DOHH2 (cell line): ENCODE measurements around the gene RTTN.

ENCODE experiments used
- EZH2phosphoT487 ChIP-seq: fragments of 200-600 bp; sonication (generic); IDR thresholded peaks from 2 replicates; pipeline ENCODE4 v1.6.1; 2017; ENCODE audit warnings: borderline replicate concordance, mild to moderate bottlenecking, antibody characterized with exemption, low read length, moderate library complexity, mixed read lengths
- TF ChIP-seq, protein P1 (sequence below): fragments of 200-600 bp; sonication (generic); IDR thresholded peaks from one replicate; pipeline ENCODE4 v1.5.1; 2014; ENCODE audit warnings: antibody characterized with exemption, mild to moderate bottlenecking, low read depth, low read length; ENCODE audit not compliant: poor library complexity, severe bottlenecking

DNA sequence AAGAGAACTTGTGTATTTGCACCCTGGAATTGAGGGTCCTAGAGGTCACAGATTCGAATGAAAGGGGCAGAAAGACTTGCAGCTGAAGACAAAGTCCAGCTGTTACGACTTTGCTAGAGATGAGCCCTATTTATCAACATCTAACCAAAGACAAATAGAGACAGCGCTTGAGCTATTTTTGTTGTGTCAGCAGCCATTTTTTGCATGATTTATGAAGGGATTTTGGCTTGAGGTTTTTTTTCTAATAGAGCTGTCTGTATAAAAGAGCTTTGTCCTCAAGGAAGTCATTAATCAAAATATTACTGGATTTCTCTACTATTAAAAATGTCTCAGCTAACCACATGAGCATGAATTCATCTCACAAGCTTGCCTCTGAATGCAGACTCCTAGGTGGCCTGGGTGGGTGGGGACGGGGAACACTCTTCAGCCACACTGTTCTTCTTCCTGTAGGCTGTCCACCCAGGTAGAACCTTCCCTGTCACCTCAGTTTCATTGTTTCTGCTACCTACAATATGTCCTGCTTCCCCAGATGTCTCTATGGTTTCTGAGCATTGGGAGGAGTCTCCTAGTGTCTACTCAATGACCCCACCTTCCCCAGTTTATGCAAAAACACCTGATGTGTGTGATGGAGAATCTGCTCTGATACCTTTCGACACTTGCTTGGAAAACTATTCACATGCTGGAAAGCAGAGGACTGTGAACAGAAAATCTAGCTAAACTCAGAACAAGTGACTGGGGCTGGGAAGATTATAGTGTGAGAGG lies 250.6 kb downstream of the RTTN start:
- TF ChIP-seq, protein P1, sequence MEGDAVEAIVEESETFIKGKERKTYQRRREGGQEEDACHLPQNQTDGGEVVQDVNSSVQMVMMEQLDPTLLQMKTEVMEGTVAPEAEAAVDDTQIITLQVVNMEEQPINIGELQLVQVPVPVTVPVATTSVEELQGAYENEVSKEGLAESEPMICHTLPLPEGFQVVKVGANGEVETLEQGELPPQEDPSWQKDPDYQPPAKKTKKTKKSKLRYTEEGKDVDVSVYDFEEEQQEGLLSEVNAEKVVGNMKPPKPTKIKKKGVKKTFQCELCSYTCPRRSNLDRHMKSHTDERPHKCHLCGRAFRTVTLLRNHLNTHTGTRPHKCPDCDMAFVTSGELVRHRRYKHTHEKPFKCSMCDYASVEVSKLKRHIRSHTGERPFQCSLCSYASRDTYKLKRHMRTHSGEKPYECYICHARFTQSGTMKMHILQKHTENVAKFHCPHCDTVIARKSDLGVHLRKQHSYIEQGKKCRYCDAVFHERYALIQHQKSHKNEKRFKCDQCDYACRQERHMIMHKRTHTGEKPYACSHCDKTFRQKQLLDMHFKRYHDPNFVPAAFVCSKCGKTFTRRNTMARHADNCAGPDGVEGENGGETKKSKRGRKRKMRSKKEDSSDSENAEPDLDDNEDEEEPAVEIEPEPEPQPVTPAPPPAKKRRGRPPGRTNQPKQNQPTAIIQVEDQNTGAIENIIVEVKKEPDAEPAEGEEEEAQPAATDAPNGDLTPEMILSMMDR = no peak
- TF ChIP-seq EZH2phosphoT487 = no peak
